ENCODE results near the gene GPR35.

GRCh38 chr2:240670950-240671349 is 45.7 kb downstream of the GPR35 start:
- TF ChIP-seq GABPA (IDR thresholded peaks at IDR 0.05; ENCODE audit: low read depth) = no peak
- TF ChIP-seq CTCF (IDR thresholded peaks at IDR 0.05; ENCODE audit: insufficient read depth, low read length) = no peak

Measured in HL-60 (cell line).